IPS DF 19.7 (cell line): ENCODE data around the gene ZPBP.
"Not testable (repeated sequence)": the region's sequence is repeated elsewhere in the genome, so short reads cannot be mapped to it uniquely, and the experiment has no call there.

ENCODE experiments used
- DNase-seq: peaks from one replicate; pipeline ENCODE4 v3.0.0-alpha.2; 2013; ENCODE audit warnings: low read depth, low spot score

The ZPBP gene

DNA sequence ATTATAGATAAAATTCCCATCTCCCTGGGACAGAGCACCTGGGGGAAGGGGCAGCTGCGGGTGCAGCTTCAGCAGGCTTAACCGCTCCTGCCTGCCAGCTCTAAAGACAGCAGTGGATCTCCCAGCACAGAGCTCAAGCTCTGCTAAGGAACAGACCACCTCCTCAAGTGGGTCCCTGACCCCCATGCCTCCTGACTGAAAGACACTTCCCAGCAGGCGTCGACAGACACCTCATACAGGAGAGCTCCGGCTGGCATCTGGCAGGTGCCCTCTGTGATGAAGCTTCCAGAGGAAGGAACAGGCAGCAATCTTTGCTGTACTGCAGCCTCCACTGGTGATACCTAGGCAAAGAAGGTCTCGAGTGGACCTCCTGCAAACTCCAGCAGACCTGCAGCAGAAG, 51.9 kb downstream of the ZPBP start:
- DNase-seq, result not testable (repeated sequence)

DNA sequence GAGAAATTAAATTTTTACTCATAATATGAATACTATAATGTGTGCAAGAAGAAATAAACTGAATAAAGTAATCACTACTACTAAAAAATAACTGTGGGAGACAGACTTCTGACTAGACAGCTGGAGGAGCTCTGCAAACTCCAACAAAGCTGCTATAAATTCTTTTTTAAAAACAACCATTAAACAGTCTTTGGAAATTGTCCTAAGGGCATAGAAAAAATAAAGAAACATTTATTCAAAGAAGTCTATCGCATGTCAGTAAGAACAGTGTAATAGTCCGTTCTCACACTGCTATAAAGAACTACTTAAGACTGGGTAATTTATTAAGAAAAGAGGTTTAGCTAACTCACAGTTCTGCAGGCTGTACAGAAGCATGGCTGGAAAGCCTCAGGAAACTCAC, 56.0 kb downstream of the ZPBP start:
- DNase-seq, result no peak

DNA sequence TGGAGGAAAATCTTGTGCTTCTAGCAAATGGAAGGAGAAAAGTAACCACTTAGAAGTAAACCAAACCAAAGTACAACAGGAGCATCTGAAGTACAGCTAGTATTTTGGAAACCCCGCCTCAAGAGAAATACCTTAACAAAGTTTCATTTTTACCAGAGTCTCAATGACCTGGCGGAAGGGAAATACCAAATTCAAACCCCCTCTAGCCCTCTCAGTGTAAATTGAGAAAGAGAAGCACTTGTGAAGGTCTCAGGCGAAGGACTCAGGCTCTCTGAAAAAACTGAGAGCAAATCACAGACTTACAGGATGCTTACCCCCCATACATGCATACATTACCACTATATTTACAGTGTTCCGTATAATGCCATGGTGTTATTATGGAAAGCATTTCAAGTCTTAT, 70.1 kb downstream of the ZPBP start:
- no peak for DNase-seq

DNA sequence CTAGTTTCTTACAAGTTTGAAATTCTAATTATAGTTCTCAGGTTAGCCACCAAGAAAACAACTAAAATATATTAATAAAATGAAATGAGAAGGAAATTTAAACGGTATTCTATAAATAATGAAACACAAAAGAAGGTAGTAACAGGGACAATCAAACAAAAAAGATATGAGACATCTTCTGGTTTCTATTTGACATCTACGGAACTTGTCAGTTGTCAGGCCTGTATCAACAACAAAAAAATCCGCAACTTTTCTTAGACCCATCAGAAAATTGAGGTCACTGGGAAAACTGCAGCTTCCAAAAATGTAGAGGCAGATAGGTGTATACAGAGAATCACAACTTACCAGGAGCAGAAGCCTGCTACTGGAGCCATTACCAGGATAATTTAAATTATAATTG, 70.6 kb downstream of the ZPBP start:
- DNase-seq, result no peak

DNA sequence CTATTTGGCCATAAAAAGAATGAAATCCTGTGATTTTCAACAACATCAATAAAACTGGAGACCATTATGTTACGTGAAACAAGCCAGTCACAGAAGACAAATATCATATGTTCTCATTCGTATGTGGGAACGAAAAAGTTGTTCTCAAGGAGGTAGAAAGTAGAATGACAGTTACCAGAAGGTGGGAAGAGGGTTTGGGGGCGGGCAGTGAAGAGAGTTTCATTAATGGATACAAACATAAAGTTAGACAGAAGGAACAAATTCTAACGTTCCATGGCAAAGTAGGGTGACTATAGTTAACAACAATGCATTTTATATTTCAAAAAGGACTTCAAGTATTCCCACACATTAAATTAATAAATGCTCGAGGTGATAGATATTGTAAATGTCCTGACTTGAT, 97.4 kb downstream of the ZPBP start:
- no peak for DNase-seq

DNA sequence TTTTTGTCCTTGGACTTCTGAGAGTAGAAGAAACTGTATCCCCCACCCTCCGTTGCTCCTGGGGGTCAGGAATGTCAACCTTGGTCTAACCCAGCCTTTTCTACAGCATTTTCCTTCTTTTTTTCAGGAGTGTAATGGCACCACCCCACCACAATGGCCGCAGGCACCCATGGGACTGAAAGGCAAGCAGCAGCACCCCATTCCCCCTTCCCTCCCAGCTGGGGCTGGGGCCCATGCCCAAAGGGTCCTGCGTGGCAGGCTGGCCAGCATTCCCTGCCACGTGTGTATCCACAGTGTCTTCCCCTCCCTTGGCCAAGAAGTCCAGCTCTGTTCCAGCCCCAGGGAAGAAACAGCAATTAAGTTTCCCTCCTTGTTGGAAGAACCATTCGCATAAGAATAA, 106.9 kb downstream of the ZPBP start:
- no peak for DNase-seq

DNA sequence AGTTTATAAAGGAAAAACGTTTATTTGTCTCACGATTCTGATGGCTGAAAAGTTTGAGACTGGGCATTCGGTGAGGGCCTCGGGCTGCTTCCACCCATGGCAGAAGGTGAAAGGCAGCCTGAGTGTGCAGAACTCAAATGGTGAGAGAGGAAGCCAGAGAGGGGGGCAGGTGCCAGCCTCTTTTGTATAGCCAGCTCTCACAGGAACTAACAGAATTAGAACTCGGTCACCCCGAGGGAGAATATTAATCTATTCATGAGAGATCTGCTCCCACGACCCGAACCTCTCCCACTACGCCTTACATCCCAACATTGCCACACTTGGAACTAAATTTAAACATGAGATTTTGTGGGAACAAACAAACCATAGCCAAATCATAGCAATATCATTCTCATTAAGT, 112.6 kb downstream of the ZPBP start:
- no peak for DNase-seq

DNA sequence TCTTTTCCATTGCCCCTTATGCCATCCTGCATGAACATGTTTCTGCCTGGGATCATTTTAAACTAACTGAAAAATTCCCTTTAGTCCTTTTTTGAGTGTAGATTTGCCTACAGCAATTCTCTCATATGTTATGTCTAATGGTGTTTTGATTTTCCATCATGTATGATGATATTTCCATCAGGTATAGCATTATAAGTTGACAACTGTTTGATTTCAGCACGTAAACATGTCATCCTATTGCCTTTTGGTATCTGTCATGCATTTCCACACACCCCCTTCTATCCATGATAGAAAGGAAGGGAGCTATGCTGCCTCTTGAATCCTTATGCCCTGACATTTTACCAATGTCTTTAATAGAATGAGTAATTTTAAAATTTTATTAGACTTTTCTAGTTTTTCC, 116.8 kb downstream of the ZPBP start:
- no peak for DNase-seq

DNA sequence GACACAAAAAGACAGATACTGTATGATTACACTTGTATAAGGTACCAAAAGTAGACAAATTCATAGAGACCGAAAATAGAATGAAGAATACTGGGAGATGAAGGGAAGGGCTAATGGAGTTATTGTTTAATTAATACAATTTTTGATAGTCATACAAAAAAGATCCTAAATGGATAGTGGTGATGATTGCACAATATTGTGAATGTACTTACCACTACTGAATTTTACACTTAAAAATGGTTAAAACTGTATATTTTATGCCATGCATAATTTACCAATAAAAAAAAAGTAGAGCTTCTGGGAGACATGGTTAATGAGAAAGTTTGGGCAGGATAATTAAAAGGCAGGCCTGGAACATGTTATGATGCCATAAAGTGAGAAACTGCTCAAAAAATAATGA, 119.0 kb downstream of the ZPBP start:
- DNase-seq, result no peak

DNA sequence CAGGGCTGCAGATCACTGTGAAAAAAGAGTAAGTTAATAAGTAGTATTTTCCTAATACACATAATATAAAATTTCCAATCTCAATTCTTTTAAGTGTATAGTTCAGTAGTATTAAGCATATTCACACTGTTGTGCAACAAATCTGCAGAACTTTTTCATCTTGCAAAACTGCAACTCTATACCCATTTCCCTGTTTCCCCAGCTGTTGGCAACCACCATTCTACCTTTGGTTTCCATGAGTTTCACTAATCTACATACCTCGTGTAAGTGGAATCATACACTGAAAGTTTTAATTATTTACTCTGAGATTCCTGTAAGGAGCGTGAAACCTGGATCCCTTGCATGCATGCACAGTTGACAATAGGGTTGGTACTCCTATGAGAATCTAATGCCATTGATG, 155.4 kb downstream of the ZPBP start:
- DNase-seq, result no peak

DNA sequence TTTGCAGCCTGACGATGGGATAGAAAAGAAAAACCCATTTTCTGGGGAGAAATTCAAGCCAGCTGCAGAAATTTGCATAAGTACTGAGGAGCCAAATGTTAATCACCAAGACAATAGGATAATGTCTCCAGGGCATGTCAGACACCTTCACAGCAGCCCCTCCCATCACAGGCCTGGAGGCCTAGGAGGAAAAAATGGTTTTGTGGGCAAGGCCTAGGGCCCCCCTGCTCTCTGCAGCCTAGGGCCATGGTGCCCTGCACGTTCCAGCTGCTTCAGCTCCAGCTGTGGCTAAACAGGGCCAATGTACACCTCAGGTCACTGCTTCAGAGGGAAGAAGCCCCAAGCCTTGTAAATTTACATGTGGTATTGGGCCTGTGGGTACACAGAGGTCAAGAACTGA, 161.4 kb downstream of the ZPBP start:
- no peak for DNase-seq

DNA sequence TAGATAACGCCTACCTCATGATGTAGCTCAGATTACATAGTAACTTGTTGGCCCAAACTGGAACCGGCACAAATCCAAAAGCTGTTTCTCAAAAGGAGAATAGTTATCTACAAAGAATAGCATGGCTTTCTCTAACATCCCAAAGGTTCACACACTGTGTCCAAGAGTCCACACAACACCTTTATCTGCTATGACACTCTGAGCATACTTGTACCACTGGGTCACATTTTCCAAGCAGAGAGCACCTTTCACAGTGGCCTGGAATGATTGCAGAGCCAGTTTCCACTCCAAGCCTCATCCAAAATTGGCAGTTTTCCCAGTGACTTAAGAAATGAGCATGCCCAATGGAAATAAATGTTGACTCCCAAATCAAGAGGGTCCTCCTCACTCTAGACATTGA, 164.3 kb downstream of the ZPBP start:
- DNase-seq, result no peak

DNA sequence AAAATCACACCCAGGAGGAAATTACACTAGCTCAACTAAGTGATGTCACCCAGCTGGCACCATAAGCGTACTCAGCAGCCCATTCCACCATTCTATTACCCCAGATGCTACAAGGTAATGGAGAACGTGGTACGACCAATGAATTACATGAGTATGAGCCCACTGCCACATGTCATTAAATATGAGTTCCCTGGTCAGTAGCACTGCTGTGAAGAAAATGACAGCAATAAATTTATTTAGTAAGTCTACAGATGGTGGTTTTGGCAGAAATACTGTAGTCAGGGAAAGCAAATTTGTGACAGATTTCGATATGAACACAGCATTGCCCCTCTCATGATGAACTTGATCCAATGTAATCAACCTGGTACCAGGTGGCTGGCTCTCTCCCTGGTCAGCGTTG, 165.4 kb downstream of the ZPBP start:
- DNase-seq, result no peak

DNA sequence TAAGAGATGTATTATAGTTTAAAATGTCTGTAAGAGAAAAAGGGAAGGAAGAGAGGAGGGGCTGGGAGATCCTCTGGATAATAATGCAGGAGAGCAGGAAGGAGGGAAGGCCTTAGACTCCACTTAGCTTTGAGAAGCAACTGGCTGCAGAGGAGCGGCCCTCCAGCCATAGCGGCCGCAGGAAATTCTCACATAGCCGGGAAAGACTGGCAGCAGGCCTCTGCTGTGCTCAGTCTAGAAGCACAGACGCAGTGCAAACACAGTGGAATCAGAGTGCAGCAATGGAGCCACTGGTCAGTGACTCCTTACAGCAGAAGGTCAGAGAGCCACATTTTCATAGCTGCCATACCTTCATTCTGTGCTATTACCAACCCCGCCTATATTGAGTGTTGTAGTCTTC, 166.3 kb downstream of the ZPBP start:
- DNase-seq, result no peak

DNA sequence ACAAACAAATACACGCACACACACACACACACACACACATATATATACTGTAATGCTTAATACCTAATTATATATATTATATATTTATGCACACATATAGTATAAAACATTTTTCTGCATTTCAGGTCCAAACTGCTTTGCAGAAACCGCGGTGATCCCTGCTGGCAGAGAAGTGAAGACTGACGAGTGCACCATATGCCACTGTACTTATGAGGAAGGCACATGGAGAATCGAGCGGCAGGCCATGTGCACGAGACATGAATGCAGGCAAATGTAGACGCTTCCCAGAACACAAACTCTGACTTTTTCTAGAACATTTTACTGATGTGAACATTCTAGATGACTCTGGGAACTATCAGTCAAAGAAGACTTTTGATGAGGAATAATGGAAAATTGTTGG, 181.1 kb downstream of the ZPBP start:
- DNase-seq, result no peak

DNA sequence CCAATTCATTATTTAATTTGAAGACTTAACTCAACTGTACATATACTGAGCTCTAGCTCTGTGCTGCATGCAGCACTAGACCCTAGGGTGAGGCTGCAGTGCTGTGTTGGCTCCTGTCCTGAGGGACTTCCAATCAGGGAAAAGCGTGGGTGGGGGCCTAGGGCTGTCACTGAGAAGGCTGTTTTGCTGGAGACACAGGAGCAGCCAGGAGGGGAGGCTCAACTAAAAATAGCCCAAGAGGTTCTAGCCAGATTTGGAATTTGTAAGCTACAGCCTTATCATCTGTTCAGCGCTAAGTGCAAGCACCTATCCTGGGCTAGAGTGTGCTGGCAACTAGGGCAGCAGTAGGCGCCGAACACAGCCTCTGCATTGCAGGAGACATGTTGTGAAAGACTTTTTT, 198.5 kb downstream of the ZPBP start:
- DNase-seq, result no peak

DNA sequence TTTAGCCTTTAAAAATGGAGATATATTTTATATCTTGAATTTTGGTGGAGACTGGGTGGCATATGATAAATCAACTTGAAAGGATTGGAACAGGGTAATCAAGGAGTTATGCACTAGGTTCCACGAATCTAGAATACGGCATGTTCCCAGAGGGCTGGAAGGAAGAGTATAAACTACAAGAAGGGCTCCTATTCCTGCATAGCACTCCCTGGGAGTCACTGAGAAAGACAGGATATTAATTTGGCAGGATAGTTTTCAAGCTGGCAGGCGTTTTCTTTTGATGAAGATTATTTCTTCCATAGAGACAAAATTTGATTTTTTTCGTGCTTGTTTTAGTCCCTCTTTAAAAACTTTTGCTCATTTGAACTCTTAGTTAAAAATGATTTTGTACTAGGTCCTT, 199.9 kb downstream of the ZPBP start:
- DNase-seq, result no peak

DNA sequence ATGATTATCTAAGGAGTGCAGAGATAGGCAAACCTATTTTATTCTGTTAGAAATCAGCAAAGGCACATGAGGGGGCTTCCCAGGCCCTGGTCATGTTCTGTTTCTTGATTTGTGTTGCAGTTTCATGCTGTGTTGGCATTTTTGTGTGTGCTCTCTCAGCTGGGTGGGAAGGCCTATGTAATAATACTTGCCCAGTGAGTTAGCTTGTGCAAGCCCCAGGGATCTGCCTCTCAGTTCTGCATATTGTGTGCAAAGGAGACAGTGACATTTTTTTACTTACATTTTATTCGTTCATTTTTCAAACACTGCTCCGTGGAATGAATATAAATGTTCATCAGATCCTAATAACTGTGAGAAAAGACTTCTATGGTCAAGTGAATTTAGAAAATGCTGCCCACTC, 200.6 kb downstream of the ZPBP start:
- DNase-seq, result no peak
